D721Med (cell line): ENCODE data around the gene HELB.

Experiments used
- DNase-seq: peaks from one replicate; pipeline ENCODE4 v3.0.0; 2011; ENCODE audit warnings: low spot score; ENCODE audit not compliant: insufficient read length
- FAIRE-seq: peaks from 2 replicates; lab custom pipeline; 2011; peaks lifted over from hg19 to GRCh38; lab: Jason Lieb, UNC
- TF ChIP-seq, protein P1 (sequence below): IDR thresholded peaks from 2 replicates; pipeline ENCODE4 v1.5.1; 2012; ENCODE audit warnings: mild to moderate bottlenecking, control low read depth; ENCODE audit not compliant: insufficient read depth; ENCODE audit errors: missing control alignments

The HELB gene

GRCh38 chr12:66269757-66270383, 32.4 kb upstream of the HELB start:
- TF ChIP-seq, protein P1, sequence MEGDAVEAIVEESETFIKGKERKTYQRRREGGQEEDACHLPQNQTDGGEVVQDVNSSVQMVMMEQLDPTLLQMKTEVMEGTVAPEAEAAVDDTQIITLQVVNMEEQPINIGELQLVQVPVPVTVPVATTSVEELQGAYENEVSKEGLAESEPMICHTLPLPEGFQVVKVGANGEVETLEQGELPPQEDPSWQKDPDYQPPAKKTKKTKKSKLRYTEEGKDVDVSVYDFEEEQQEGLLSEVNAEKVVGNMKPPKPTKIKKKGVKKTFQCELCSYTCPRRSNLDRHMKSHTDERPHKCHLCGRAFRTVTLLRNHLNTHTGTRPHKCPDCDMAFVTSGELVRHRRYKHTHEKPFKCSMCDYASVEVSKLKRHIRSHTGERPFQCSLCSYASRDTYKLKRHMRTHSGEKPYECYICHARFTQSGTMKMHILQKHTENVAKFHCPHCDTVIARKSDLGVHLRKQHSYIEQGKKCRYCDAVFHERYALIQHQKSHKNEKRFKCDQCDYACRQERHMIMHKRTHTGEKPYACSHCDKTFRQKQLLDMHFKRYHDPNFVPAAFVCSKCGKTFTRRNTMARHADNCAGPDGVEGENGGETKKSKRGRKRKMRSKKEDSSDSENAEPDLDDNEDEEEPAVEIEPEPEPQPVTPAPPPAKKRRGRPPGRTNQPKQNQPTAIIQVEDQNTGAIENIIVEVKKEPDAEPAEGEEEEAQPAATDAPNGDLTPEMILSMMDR: peak; percentile 63
- FAIRE-seq (no peak), DNase-seq (no peak)

DNA sequence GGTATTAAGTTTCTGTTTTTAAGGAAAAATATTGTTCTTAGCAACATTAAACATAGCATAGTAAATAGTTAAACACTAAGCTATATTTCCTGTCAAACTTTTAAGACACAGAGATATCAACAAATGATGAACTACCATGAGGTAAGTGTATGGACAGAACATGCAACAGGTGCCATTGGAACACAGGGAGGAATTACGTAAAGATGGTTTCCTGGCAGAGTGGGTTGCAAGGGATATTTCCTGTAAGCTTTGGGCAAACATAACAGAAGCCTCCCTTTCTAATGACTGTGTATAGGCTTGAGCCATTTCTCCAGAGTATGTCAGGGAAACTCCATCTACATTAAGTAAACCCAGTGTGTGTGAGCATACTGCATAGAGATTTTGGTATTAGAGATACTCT, 31.7 kb upstream of the HELB start:
- no peak for DNase-seq
- TF ChIP-seq, protein P1: no peak
- FAIRE-seq: no peak

DNA sequence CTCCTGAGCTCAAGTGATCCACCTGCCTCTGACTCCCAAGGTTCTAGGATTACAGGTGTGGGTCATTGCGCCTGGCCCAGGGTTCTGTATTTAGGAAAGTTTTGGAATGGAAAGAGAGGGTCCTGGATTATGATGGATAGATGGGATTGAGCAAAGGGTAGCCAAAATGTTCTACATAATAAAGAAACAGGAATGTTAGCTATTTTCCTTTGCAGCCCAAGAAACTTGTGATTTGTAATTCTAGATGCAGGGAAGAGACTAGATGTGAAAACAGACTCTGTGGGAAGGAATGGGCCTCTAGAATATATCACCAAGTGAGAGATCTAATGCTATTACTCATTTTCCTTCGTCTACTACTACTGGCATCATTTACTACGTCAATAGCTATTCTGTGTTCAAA, 29.6 kb upstream of the HELB start:
- FAIRE-seq (no peak), DNase-seq (no peak)
- TF ChIP-seq, protein P1: no peak

GRCh38 chr12:66273147-66273546, 29.1 kb upstream of the HELB start:
- DNase-seq: no peak
- FAIRE-seq: no peak
- TF ChIP-seq, protein P1: no peak

- FAIRE-seq: no peak
- TF ChIP-seq, protein P1: no peak
Observed at GRCh38 chr12:66275040-66275439, 27.3 kb upstream of the HELB start.

DNA sequence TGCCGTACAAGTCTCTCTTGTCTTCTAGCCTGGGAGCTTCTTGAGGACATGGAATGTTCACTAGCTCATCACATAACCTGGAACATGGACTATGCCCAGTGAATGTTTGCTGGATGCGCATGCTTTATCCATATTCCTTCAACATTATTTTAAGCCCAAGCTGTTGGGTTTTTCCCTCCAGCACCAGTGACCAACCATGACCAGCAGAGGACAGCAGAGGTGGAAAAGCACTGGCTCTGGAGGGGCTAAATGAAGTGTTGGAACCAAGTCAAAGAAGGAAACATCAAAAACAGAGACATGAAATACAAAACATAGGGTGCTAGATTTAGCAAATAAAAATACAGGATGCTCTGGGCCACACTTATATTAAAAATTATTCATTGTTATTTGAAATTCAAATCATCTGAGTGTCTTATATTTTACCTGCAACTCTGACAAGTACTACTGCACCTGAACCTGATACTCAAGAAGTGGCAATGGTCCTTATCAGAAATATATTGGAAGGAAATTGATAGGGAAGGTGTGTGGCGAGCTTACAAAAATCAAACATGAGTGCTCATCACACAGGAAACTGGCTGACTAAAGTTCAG, 23.1 kb upstream of the HELB start:
- FAIRE-seq (no peak), DNase-seq (no peak)
- TF ChIP-seq, protein P1: peak; percentile 41

More at GRCh38 chr12:66275040-66275439, 27.3 kb upstream of the HELB start:
- DNase-seq: no peak

- no peak for FAIRE-seq
Observed at GRCh38 chr12:66280561-66280960, 21.7 kb upstream of the HELB start.

More at GRCh38 chr12:66280561-66280960, 21.7 kb upstream of the HELB start:
- TF ChIP-seq, protein P1: no peak
- no peak for DNase-seq
